ENCODE data around the gene HNMT.

- TF ChIP-seq CTCF (IDR thresholded peaks at IDR 0.05) (no peak), POLR2A (IDR thresholded peaks at IDR 0.05; ENCODE audit: low read depth) (no peak)
Observed at GRCh38 chr2:137935591-137935990, 28.7 kb upstream of the HNMT start.
